Smooth muscle cell (in vitro differentiated cells): ENCODE results near the gene PARD3. TPM values are rescaled to one million over a fixed set of nuclear protein-coding genes. Genes with fewer than 3 reads are reported as not detected.
A peak's percentile ranks its signal among the peaks of the same experiment; 100 is the strongest.

Experiments used
- DNase-seq: peaks from one replicate; lab custom pipeline; 2025; ENCODE audit not compliant: unreplicated experiment; lab: John Stamatoyannopoulos, UW
- H2AFZ ChIP-seq: fragments of 200-600 bp; sonication (generic); 2 replicates; pipeline ENCODE4 v1.6.0; 2016; ENCODE audit warnings: antibody characterized with exemption, low read depth, mild to moderate bottlenecking
- H3F3A ChIP-seq: fragments of 200-600 bp; sonication (generic); 2 replicates; pipeline ENCODE4 v1.6.0; 2017; ENCODE audit warnings: antibody characterized with exemption, low read depth
- H3K27ac ChIP-seq: fragments of 200-600 bp; sonication (generic); 2 replicates; pipeline ENCODE4 v1.5.1; 2016; ENCODE audit warnings: low read depth, mild to moderate bottlenecking
- H3K27me3 ChIP-seq: fragments of 200-600 bp; sonication (generic); 2 replicates; pipeline ENCODE4 v1.6.1; 2016; ENCODE audit warnings: low read depth, mild to moderate bottlenecking
- H3K36me3 ChIP-seq: fragments of 200-600 bp; sonication (generic); 2 replicates; pipeline ENCODE4 v1.5.1; 2016; ENCODE audit warnings: low read depth
- H3K4me1 ChIP-seq: fragments of 200-600 bp; sonication (generic); 2 replicates; pipeline ENCODE4 v1.5.1; 2016; ENCODE audit warnings: low read depth
- H3K4me2 ChIP-seq: fragments of 200-600 bp; sonication (generic); 2 replicates; pipeline ENCODE4 v1.6.0; 2016; ENCODE audit warnings: mild to moderate bottlenecking
- H3K4me3 ChIP-seq: fragments of 200-600 bp; sonication (generic); 2 replicates; pipeline ENCODE4 v1.5.1; 2016; ENCODE audit warnings: mild to moderate bottlenecking
- H3K79me2 ChIP-seq: fragments of 200-600 bp; sonication (generic); 2 replicates; pipeline ENCODE4 v1.6.0; 2016; ENCODE audit warnings: low read depth, mild to moderate bottlenecking
- H3K9ac ChIP-seq: fragments of 200-600 bp; sonication (generic); 2 replicates; pipeline ENCODE4 v1.6.0; 2016; ENCODE audit warnings: low read depth
- H3K9me3 ChIP-seq: fragments of 200-600 bp; sonication (generic); replicated peaks from 2 replicates; pipeline ENCODE4 v1.5.1; 2016; ENCODE audit warnings: low read depth
- H4K20me1 ChIP-seq: fragments of 200-600 bp; sonication (generic); 2 replicates; pipeline ENCODE4 v1.6.0; 2016; ENCODE audit warnings: low read depth
- WGBS: methylation state at CpG from one replicate; pipeline ENCODE4 v1.1.7; 2016; ENCODE audit warnings: low lambda C conversion rate; 5-methylcytosine and 5-hydroxymethylcytosine counted together
- polyA plus RNA-seq: library from polyadenylated mRNA; unstranded; fragments of >200 nt; fragmentation: Nextera tagmentation; extraction: Ambion mirVana; gene quantifications from 2 replicates; pipeline ENCODE4 v1.2.1, GENCODE V29; 2016
- total RNA-seq: library from RNA; depleted of rRNA; stranded (reverse); fragments of >200 nt; gene quantifications from 2 replicates; pipeline ENCODE4 v1.2.3, GENCODE V29; 2014
- TF ChIP-seq, protein P1 (sequence below): fragments of 200-600 bp; sonication (generic); IDR thresholded peaks from 2 replicates; pipeline ENCODE4 v1.5.1; 2017; ENCODE audit warnings: borderline replicate concordance, mild to moderate bottlenecking, antibody characterized with exemption; ENCODE audit not compliant: insufficient read depth, poor library complexity, severe bottlenecking

The PARD3 gene
- total and polyA plus RNA-seq, 2 experiments from 2014 or later: 17.5 to 26.0 TPM

DNA sequence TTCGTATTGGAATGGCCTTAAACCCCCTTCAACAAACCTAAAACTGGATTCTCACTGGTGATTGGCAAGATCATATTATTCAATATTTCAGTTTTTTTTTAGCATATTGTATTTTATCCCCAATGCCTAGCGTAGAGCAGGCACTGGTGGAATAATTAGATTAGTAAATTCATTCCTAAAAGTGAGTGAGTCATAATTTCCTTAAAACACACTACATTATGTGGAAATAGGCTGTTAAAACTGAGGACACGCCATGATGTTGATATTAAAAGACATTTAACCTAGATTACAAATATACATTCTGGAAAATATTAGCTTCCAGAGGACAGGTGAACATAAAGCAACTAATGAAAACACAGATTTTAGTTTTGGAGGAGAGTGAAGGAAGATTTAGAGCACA is 463.9 kb downstream of the PARD3 start:
- H3K4me2 ChIP-seq: no peak overlapping the region
- H3F3A ChIP-seq: peaks cover 14% of the 10 kb centered on the region
- DNase-seq: no peak
- H3K27ac ChIP-seq: no peak overlapping the region
- no peaks in the 10 kb centered on the region for H4K20me1 ChIP-seq
- H3K9ac ChIP-seq: no peak overlapping the region
- H3K36me3 ChIP-seq: no peaks in the 10 kb centered on the region
- no peak overlapping the region for H2AFZ ChIP-seq
- H3K79me2 ChIP-seq: no peaks in the 10 kb centered on the region
- WGBS: 76% methylated on average over 3 of the region's 3 CpGs
- TF ChIP-seq, protein P1, sequence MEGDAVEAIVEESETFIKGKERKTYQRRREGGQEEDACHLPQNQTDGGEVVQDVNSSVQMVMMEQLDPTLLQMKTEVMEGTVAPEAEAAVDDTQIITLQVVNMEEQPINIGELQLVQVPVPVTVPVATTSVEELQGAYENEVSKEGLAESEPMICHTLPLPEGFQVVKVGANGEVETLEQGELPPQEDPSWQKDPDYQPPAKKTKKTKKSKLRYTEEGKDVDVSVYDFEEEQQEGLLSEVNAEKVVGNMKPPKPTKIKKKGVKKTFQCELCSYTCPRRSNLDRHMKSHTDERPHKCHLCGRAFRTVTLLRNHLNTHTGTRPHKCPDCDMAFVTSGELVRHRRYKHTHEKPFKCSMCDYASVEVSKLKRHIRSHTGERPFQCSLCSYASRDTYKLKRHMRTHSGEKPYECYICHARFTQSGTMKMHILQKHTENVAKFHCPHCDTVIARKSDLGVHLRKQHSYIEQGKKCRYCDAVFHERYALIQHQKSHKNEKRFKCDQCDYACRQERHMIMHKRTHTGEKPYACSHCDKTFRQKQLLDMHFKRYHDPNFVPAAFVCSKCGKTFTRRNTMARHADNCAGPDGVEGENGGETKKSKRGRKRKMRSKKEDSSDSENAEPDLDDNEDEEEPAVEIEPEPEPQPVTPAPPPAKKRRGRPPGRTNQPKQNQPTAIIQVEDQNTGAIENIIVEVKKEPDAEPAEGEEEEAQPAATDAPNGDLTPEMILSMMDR: no peak
- H3K9me3 ChIP-seq: no peaks in the 10 kb centered on the region
- no peak overlapping the region for H3K4me3 ChIP-seq
- H3K4me1 ChIP-seq: no peaks in the 10 kb centered on the region
- no peaks in the 10 kb centered on the region for H3K27me3 ChIP-seq

DNA sequence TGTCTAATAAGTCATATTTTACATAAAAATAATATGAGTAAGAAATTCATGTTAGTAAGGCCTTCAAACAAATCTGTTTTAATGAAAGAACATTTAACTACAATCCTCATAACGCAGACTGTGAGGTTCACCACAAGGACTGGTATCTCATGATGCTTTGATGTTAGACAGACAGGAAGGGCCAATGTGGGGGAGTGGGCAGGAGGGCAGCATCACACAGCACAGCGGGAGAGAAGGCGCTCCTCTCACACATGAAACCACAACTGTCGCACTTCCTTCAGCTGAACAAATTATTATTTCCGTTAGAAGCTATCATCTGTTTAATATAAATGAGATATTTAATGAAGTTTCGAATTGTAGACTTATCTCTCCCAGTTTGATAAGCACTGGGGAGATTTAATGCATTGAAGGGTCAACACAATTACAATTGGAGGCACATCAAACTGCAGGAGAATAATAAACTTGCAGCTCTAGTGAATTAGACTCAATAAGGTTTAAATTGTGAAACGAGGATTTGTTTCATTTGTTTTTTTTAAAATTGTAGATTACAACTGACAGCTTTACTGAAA is 466.1 kb downstream of the PARD3 start:
- Histone ChIP-seq H4K20me1 (no peaks in the 10 kb centered on the region), H3K79me2 (no peaks in the 10 kb centered on the region), H3K4me2 (no peak overlapping the region), H2AFZ (no peak overlapping the region), H3K36me3 (no peaks in the 10 kb centered on the region), H3K4me3 (no peak overlapping the region), H3K9ac (no peak overlapping the region), H3F3A (peaks cover 14% of the 10 kb centered on the region), H3K27ac (no peak overlapping the region), H3K4me1 (peaks cover 7% of the 10 kb centered on the region), H3K27me3 (no peaks in the 10 kb centered on the region), H3K9me3 (no peaks in the 10 kb centered on the region)
- TF ChIP-seq, protein P1: no peak
- DNase-seq: no peak
- 97% methylated on average over 7 of the region's 7 CpGs for WGBS

DNA sequence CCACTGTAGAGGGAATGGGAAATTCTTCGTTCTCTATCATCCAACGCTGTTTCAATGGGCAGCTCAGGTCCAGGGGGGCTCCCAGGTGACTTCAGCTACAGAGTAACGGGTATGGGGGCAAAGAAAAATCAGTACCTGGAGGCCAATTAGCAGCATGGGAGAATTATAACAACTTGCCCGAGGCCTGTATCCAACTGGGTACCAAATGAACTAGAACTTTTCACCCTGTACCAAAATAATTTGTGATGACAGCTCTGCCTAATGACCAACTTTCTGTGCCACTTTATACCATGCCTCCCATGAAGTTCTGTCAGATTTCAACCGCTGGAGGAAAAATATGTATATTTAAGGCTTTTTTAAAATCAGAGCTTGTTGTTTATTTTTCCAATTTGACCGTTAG is 467.1 kb downstream of the PARD3 start:
- no peak overlapping the region for H3K4me3 ChIP-seq
- no peaks in the 10 kb centered on the region for H3K9me3 ChIP-seq
- peaks cover 14% of the 10 kb centered on the region for H3F3A ChIP-seq
- WGBS: 93% methylated on average over 6 of the region's 6 CpGs
- no peak overlapping the region for H3K4me2 ChIP-seq
- TF ChIP-seq, protein P1: no peak
- no peaks in the 10 kb centered on the region for H4K20me1 ChIP-seq
- peak overlapping the region; percentile 74 for H3K27ac ChIP-seq
- H2AFZ ChIP-seq: no peak overlapping the region
- H3K9ac ChIP-seq: no peak overlapping the region
- peaks cover 7% of the 10 kb centered on the region for H3K4me1 ChIP-seq
- H3K27me3 ChIP-seq: no peaks in the 10 kb centered on the region
- no peaks in the 10 kb centered on the region for H3K79me2 ChIP-seq
- DNase-seq: no peak
- no peaks in the 10 kb centered on the region for H3K36me3 ChIP-seq

DNA sequence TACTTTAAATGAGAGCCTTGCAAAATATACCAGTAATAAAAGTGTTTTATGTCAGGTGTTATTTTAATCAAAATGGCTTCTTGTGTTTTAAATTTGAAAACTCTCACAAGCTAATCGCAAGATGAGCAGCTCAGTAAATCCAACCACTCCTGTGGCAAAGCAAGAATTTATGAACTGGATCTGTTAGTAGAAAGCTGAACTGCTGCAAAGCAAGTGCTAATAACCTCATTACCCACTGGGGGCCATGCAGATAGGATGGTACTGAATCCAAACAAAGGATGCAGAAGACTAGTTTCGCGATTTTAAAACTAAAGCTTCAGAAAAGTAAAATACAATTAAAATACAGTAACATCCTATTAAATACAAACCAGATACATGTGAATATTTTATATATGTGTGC is 468.0 kb downstream of the PARD3 start:
- peak overlapping the region; percentile 9 for H3K9ac ChIP-seq
- no peaks in the 10 kb centered on the region for H3K27me3 ChIP-seq
- peaks cover 14% of the 10 kb centered on the region for H3F3A ChIP-seq
- H3K27ac ChIP-seq: peak overlapping the region; percentile 74
- H3K9me3 ChIP-seq: no peaks in the 10 kb centered on the region
- H3K4me3 ChIP-seq: no peak overlapping the region
- no peaks in the 10 kb centered on the region for H4K20me1 ChIP-seq
- TF ChIP-seq, protein P1: no peak
- 62% methylated on average over 3 of the region's 3 CpGs for WGBS
- H3K4me2 ChIP-seq: peak overlapping the region; percentile 26
- H3K4me1 ChIP-seq: peaks cover 7% of the 10 kb centered on the region
- no peaks in the 10 kb centered on the region for H3K79me2 ChIP-seq
- no peak for DNase-seq
- no peaks in the 10 kb centered on the region for H3K36me3 ChIP-seq
- H2AFZ ChIP-seq: no peak overlapping the region
